Measurements from ENCODE around the gene MIA2. TPM values are rescaled to one million over a fixed set of nuclear protein-coding genes. Genes with fewer than 3 reads are reported as not detected.

MIA2 gene
- total and polyA plus RNA-seq, 2 experiments from 2014 or later = 43.9 to 86.0 TPM

GRCh38 chr14:39302124-39302810 is 68.6 kb downstream of the MIA2 start:
- Histone ChIP-seq H3K27ac (no peak overlapping the region), H2AFZ (no peak overlapping the region), H3K9me3 (ENCODE audit: low read depth) (no peaks in the 10 kb centered on the region), H3K4me2 (no peak overlapping the region), H3K79me2 (no peaks in the 10 kb centered on the region), H3K36me3 (replicated peaks; ENCODE audit: insufficient read depth, low read depth) (no peaks in the 10 kb centered on the region), H3K4me3 (no peak overlapping the region), H4K20me1 (ENCODE audit: insufficient read depth, poor library complexity, severe bottlenecking) (no peaks in the 10 kb centered on the region), H3K4me1 (ENCODE audit: insufficient read depth) (no peaks in the 10 kb centered on the region), H3K9me2 (replicated peaks; ENCODE audit: insufficient read depth) (no peaks in the 10 kb centered on the region), H3K27me3 (no peaks in the 10 kb centered on the region)
- TF ChIP-seq EZH2phosphoT487 (IDR thresholded peaks at IDR 0.05; ENCODE audit: low read depth, severe bottlenecking, unreplicated experiment) (no peak), EZH2 (IDR thresholded peaks at IDR 0.05; ENCODE audit: borderline replicate concordance) (no peak), CTCF (IDR thresholded peaks at IDR 0.05; ENCODE audit: poor library complexity) (no peak)
- no peak for DNase-seq (ENCODE audit: low spot score)
- WGBS (ENCODE audit: low lambda C conversion rate, missing lambda C conversion rate) = 92% methylated on average over 4 of the region's 4 CpGs

DNA sequence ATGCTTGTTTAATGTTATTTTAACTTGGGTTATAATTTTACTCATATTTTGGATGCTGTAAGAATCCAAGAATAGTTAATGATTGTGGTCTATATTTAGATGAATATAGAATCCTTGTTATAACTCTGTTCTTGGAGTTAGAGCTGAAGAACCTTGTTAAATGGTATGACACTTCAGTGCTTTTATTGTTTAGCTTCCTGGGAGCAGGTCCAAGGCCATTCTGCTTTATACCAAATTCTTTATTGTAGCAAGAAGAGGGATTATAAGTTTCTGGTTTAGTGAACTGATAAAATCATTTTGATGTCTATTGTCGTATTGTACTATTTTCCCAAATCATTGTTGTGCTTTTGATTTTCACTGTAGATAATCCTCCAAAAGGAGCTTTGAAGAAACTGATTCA is 69.4 kb downstream of the MIA2 start:
- Histone ChIP-seq H3K4me2 (no peak overlapping the region), H3K27me3 (no peaks in the 10 kb centered on the region), H4K20me1 (ENCODE audit: insufficient read depth, poor library complexity, severe bottlenecking) (no peaks in the 10 kb centered on the region), H3K9me3 (ENCODE audit: low read depth) (no peaks in the 10 kb centered on the region), H3K79me2 (no peaks in the 10 kb centered on the region), H3K9me2 (replicated peaks; ENCODE audit: insufficient read depth) (no peaks in the 10 kb centered on the region), H3K27ac (no peak overlapping the region), H3K36me3 (replicated peaks; ENCODE audit: insufficient read depth, low read depth) (no peaks in the 10 kb centered on the region), H3K4me1 (ENCODE audit: insufficient read depth) (no peaks in the 10 kb centered on the region), H3K4me3 (no peak overlapping the region), H2AFZ (no peak overlapping the region)
- 95% methylated on average over 1 of the region's 1 CpG for WGBS (ENCODE audit: low lambda C conversion rate, missing lambda C conversion rate)
- DNase-seq (ENCODE audit: low spot score) = no peak
- TF ChIP-seq CTCF (IDR thresholded peaks at IDR 0.05; ENCODE audit: poor library complexity) = no peak
- TF ChIP-seq EZH2 (IDR thresholded peaks at IDR 0.05; ENCODE audit: borderline replicate concordance) = no peak
- TF ChIP-seq EZH2phosphoT487 (IDR thresholded peaks at IDR 0.05; ENCODE audit: low read depth, severe bottlenecking, unreplicated experiment) = no peak

DNA sequence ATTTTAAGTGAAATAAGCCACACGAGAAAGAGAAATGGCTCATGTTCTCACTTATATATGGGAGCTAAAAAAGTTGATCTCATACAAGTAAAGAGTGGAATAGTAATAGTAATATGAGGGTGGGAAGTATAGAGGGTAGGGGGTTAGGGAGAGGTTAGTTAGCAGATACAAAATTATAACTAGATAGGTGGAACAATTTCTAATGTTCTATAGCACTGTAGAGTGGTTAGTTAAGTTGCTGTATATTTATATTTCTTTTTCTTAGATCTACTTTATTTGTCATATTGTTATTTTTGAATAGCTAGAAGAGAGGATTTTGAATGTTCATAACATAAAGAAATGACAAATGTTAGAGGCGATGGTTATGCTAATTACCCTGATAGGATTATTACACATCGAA is 74.1 kb downstream of the MIA2 start:
- TF ChIP-seq EZH2phosphoT487 (IDR thresholded peaks at IDR 0.05; ENCODE audit: low read depth, severe bottlenecking, unreplicated experiment) = no peak
- TF ChIP-seq EZH2 (IDR thresholded peaks at IDR 0.05; ENCODE audit: borderline replicate concordance) = no peak
- TF ChIP-seq CTCF (IDR thresholded peaks at IDR 0.05; ENCODE audit: poor library complexity) = no peak
- WGBS (ENCODE audit: low lambda C conversion rate, missing lambda C conversion rate) = 95% methylated on average over 3 of the region's 3 CpGs
- Histone ChIP-seq H3K4me3 (no peak overlapping the region), H3K36me3 (replicated peaks; ENCODE audit: insufficient read depth, low read depth) (no peaks in the 10 kb centered on the region), H3K27me3 (no peaks in the 10 kb centered on the region), H3K4me2 (no peak overlapping the region), H3K4me1 (ENCODE audit: insufficient read depth) (no peaks in the 10 kb centered on the region), H3K79me2 (no peaks in the 10 kb centered on the region), H3K9me2 (replicated peaks; ENCODE audit: insufficient read depth) (no peaks in the 10 kb centered on the region), H3K27ac (no peak overlapping the region), H4K20me1 (ENCODE audit: insufficient read depth, poor library complexity, severe bottlenecking) (no peaks in the 10 kb centered on the region), H2AFZ (no peak overlapping the region), H3K9me3 (ENCODE audit: low read depth) (no peaks in the 10 kb centered on the region)
- no peak for DNase-seq (ENCODE audit: low spot score)

Measured in hepatocyte (in vitro differentiated cells).